Large intestine (tissue), 3 donors: ENCODE measurements around the gene ECE1. TPM values are rescaled to one million over a fixed set of nuclear protein-coding genes. Genes with fewer than 3 reads are reported as not detected.
"Not testable (repeated sequence)": the region's sequence is repeated elsewhere in the genome, so short reads cannot be mapped to it uniquely, and the experiment has no call there.

Source experiments
- DNase-seq, 2 donors: peaks; one replicate each; pipeline versions ENCODE4 v3.0.0 to v3.0.0-alpha.2; 2013
- H3K27ac ChIP-seq: one replicate; pipeline ENCODE4 v1.5.1; 2013; ENCODE audit warnings: low read length
- H3K27me3 ChIP-seq: 2 replicates; pipeline ENCODE4 v1.6.1; 2013; ENCODE audit warnings: low read length; ENCODE audit not compliant: control insufficient read depth, insufficient read depth
- H3K36me3 ChIP-seq: 2 replicates; pipeline ENCODE4 v1.6.1; 2013; ENCODE audit warnings: low read length; ENCODE audit not compliant: control insufficient read depth, insufficient read depth
- H3K4me1 ChIP-seq: one replicate; pipeline ENCODE4 v1.6.1; 2013; ENCODE audit warnings: low read length; ENCODE audit not compliant: control insufficient read depth, insufficient read depth
- H3K4me3 ChIP-seq: one replicate; pipeline ENCODE4 v1.5.1; 2013; ENCODE audit warnings: low read length
- H3K9me3 ChIP-seq: one replicate; pipeline ENCODE4 v1.6.1; 2013; ENCODE audit warnings: mild to moderate bottlenecking, low read depth, low read length, moderate library complexity; ENCODE audit not compliant: control insufficient read depth
- WGBS: methylation state at CpG from one replicate; pipeline ENCODE4 v1.1.5; 2013; ENCODE audit warnings: low lambda C conversion rate; ENCODE audit not compliant: insufficient coverage; 5-methylcytosine and 5-hydroxymethylcytosine counted together
- polyA plus RNA-seq: library from polyadenylated mRNA; unstranded; fragments of 120-200 nt; gene quantifications from one replicate; pipeline ENCODE4 v1.2.1, GENCODE V29; 2013

The ECE1 gene
- polyA plus RNA-seq, 1 donor: 56.5 TPM

DNA sequence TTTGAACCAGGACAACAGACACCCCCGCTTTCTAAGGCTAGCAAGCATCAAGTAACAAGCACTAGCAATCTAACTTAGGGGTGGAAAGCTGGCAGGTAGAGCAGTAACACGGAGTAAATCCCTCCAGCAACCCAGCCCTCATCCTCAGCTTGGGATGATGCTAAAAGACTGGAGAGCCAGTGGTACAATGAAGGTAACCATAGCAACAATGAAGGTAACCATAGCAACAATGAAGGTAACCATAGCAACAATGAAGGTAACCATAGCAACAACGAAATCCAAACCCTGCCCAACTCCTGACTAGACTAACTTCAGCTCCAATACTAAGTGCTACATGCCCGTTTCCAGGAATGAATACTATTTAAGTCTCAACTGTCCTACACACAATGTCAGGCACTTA lies 91.3 kb downstream of the ECE1 start:
- H3K4me3 ChIP-seq: no peak overlapping the region
- H3K27me3 ChIP-seq: no peaks in the 10 kb centered on the region
- no peak for DNase-seq
- no CpG with 5 or more reads among the region's 4 CpGs for WGBS
- no peaks in the 10 kb centered on the region for H3K36me3 ChIP-seq
- no peak overlapping the region for H3K27ac ChIP-seq
- no peaks in the 10 kb centered on the region for H3K9me3 ChIP-seq
- H3K4me1 ChIP-seq: no peaks in the 10 kb centered on the region

DNA sequence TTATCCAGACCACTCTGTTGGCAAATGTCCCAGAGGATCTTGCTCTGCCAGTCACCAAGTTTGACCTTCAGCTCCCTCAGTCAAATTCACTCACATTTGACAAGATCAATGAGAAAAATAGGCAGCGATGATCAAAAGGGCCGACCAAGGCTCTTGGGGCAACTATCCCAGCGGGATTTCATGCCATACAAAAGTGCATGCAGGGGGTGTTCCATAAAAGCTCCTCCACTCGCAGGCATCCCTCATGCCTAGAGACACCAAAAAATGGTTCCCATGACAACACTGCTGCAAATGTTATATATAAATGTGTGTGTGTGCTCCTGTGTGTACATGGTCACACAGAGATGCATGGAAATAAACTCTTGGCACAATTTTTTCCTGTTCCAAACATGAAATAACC lies 97.4 kb downstream of the ECE1 start:
- no peaks in the 10 kb centered on the region for H3K9me3 ChIP-seq
- no peak for DNase-seq
- H3K27ac ChIP-seq: no peak overlapping the region
- no peaks in the 10 kb centered on the region for H3K4me1 ChIP-seq
- no peaks in the 10 kb centered on the region for H3K27me3 ChIP-seq
- no peaks in the 10 kb centered on the region for H3K36me3 ChIP-seq
- H3K4me3 ChIP-seq: no peak overlapping the region
- no CpG with 5 or more reads among the region's 4 CpGs for WGBS

DNA sequence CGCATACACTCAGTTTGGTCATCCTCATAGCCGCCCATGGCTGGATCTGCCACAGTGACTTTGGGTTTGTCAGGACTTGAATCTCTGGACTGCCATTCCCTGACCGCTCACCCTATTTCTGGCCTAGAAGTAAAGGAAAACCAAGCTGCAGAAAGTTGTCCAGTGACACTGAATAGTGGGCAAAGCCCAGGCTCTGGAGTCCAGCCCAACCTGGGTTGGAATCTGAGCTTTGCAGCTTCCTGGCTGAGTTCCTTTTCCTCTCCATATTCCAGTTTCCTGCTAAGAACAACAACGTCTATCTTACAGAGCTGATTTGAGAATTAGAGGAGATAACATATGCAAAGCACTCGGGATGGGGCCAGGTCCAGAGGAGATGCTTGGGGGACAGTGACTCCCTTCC lies 98.0 kb downstream of the ECE1 start:
- DNase-seq: no peak
- WGBS: no CpG with 5 or more reads among the region's 5 CpGs
- Histone ChIP-seq H3K27me3 (no peaks in the 10 kb centered on the region), H3K27ac (no peak overlapping the region), H3K4me3 (no peak overlapping the region), H3K4me1 (no peaks in the 10 kb centered on the region), H3K36me3 (no peaks in the 10 kb centered on the region), H3K9me3 (no peaks in the 10 kb centered on the region)

DNA sequence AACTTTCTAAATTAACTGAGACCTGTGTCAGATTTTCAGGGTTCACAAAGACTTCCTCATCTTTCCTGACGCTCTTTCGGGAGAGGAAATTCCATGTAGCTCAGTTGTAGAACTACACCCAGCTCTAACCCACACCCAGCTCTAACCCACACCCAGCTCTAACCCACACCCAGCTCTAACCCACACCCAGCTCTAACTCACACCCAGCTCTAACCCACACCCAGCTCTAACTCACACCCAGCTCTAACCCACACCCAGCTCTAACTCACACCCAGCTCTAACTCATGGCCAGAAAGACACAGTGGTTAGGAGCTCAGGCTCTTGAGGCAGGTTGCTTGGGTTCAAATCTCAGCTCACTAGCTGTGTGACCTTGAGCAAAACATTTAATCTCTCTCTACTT lies 99.5 kb downstream of the ECE1 start:
- not testable (repeated sequence) for H3K4me3 ChIP-seq, H3K27me3 ChIP-seq, H3K27ac ChIP-seq, H3K36me3 ChIP-seq, H3K4me1 ChIP-seq, DNase-seq, H3K9me3 ChIP-seq
- WGBS: no CpG with 5 or more reads among the region's 2 CpGs

DNA sequence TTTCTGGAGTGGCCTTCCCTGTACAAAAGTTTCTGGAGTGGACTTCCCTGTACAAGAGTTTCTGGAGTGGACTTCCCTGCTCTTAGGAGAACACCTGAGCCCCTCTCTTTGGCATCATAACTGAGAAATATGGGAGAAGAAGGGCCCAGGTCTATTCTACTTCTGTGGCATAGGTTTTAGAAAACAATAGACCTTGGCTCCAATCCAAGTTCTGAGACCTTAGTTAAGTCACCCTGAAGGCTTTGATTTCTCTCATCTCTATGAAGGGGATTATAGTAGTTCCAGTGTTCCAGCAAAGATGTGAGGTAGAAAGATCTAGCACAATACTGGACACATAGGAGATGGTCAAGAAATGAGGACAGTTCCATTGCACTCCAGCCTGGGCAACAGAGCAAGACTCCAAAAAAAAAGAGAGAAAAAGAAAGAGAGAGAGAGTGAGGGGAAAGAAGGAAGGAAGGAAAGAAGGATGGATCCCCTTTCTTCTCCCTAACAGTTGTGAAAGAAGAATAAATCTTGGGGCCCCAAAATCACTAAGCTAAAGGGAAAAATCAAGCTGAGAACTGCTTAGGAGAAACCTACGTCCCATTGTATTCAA lies 100.3 kb downstream of the ECE1 start:
- no peak for DNase-seq
- Histone ChIP-seq H3K9me3 (no peaks in the 10 kb centered on the region), H3K27ac (no peak overlapping the region), H3K27me3 (no peaks in the 10 kb centered on the region), H3K4me1 (no peaks in the 10 kb centered on the region), H3K36me3 (no peaks in the 10 kb centered on the region), H3K4me3 (no peak overlapping the region)
- WGBS: 100% methylated on average over 1 of the region's 1 CpG

DNA sequence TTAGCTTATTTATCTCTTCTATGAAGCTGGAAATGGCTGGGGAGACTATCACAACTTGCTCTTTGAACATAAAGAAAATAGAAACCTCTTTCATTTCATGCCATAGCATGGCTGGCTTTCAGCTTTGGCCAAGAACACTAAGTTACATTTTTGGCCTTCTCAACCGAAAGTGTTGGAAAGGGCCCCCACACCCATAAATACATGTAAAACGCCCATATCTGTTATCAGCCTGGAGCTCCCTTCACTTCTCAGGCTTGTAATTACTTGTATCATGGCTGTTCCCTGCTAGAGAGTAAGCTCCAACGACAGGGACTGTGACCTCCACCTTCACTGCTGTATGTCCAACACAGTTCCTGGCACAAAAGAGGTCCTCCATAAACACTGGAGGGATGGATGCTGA lies 100.8 kb downstream of the ECE1 start:
- no peak for DNase-seq

DNA sequence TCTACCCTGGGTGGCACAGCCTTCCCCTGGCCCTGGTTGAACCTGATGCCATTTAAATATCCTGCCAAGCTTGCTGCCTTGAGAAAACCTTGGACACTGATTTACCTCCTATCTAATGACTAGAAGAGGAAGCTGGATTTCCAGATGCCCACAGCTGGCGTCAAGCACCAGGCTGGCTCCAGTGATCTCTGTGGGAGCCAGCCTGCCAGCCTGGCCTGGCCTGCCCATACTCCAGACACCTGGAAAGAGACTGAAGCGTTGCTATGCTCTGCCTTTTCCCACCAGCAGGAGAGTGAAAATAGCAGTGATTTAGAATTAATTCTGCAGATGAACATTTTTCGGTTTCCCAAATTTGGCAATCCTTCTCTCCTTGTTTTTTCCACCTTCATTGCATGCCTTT lies 102.0 kb downstream of the ECE1 start:
- Histone ChIP-seq H3K4me1 (no peaks in the 10 kb centered on the region), H3K27me3 (no peaks in the 10 kb centered on the region), H3K4me3 (no peak overlapping the region), H3K9me3 (no peaks in the 10 kb centered on the region), H3K36me3 (no peaks in the 10 kb centered on the region), H3K27ac (no peak overlapping the region)
- WGBS: 100% methylated on average over 1 of the region's 3 CpGs
- no peak for DNase-seq

More for the DNA sequence above, 100.8 kb downstream of the ECE1 start:
- Histone ChIP-seq H3K27me3 (no peaks in the 10 kb centered on the region), H3K9me3 (no peaks in the 10 kb centered on the region), H3K4me1 (no peaks in the 10 kb centered on the region), H3K36me3 (no peaks in the 10 kb centered on the region), H3K27ac (no peak overlapping the region), H3K4me3 (no peak overlapping the region)
- 60% methylated on average over 1 of the region's 3 CpGs for WGBS

DNA sequence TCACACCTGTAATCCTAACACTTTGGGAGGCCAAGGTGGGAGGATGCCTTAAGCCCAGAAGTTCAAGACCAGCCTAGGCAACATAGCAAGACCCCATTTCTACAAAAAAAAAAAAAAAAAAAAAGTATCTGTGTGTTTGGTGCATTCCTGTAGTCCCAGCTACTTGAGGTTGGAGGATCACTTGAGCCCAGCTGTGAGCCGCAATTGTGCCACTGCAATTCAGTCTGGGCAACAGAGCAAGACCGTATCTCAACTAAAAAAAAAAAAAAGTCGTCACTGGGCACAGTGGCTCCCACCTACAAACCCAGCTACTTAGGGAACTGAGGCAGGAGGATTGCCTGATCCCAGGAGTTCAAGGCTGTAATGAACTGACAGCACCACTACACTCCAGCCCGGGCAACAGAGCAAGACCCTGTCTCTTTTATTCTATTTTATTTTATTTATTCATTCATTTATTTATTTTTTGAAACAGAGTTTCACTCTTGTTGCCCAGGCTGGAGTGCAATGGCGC lies 105.0 kb downstream of the ECE1 start:
- Histone ChIP-seq H3K27ac (no peak overlapping the region), H3K9me3 (no peaks in the 10 kb centered on the region), H3K4me3 (no peak overlapping the region), H3K4me1 (no peaks in the 10 kb centered on the region), H3K36me3 (no peaks in the 10 kb centered on the region), H3K27me3 (no peaks in the 10 kb centered on the region)
- DNase-seq: no peak
- no CpG with 5 or more reads among the region's 5 CpGs for WGBS

DNA sequence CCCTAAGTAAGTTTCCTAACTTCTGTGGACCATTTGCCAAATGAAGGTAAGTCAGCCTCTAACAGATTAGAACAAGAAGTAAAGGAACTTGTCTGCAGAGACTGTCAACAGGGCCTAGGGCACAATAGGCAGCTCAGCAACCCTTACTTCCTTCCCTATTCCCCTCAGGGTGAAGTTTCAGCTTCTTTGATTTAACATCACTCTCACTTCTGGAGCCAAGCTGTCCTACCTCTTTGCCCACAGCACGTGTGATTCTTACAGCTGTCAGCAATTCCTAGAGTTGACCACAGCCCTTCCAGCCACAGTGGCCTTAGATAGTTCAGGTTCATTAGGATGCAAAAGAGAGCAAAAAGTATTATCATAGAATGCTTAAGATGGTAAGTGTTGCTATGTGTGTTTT lies 106.0 kb downstream of the ECE1 start:
- Histone ChIP-seq H3K4me1 (no peaks in the 10 kb centered on the region), H3K27me3 (no peaks in the 10 kb centered on the region), H3K9me3 (no peaks in the 10 kb centered on the region), H3K27ac (no peak overlapping the region), H3K4me3 (no peak overlapping the region), H3K36me3 (no peaks in the 10 kb centered on the region)
- WGBS: no CpG with 5 or more reads among the region's 1 CpG
- no peak for DNase-seq

DNA sequence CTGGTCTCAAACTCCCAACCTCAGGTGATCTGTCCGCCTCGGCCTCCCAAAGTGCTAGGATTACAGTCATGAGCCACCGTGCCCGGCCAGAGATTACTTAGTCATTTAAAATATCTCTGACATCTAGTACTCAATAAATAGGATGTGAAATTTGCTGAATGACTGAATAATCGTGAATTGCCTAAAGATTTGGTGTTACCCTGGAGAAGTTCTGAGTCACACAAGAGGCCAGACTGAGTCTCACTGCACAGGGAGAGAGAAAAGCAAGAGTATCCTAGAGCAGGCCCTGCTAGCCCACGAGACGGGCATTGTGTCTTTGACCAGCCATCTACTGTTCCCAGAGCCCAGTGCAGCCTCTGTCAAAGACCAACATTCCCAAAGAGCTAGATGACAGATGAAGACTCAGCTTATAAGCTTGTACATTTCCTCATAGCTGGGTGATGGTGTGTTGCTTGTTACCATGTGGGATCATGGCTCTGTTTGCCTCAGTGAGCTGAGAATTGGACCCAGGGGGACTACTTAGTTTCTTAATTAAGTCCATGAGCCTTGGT lies 108.0 kb downstream of the ECE1 start:
- H3K4me3 ChIP-seq: no peak overlapping the region
- no peak overlapping the region for H3K27ac ChIP-seq
- H3K9me3 ChIP-seq: no peaks in the 10 kb centered on the region
- no peaks in the 10 kb centered on the region for H3K27me3 ChIP-seq
- no peak for DNase-seq
- no CpG with 5 or more reads among the region's 7 CpGs for WGBS
- H3K4me1 ChIP-seq: peaks cover 3% of the 10 kb centered on the region
- H3K36me3 ChIP-seq: no peaks in the 10 kb centered on the region

DNA sequence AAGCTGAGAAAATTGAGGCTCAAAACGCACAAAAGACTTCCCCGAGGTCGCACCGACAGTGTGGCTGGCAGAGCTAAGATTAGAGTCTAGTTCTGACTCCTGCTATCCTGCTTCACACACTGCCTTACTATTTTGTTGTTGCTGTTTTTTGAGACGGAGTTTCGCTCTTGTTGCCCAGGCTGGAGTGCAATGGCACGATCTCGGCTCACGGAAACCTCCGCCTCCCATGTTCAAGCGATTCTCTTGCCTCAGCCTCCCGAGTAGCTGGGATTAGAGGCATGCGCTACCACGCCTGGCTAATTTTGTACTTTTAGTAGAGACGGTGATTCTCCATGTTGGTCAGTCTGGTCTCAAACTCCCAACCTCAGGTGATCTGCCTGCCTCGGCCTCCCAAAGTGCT lies 112.0 kb downstream of the ECE1 start:
- not testable (repeated sequence) for H3K36me3 ChIP-seq, H3K4me1 ChIP-seq, H3K27ac ChIP-seq, DNase-seq, H3K27me3 ChIP-seq, H3K4me3 ChIP-seq, H3K9me3 ChIP-seq
- no CpG with 5 or more reads among the region's 16 CpGs for WGBS
